ENCODE data around the gene WDR4.
"Not testable (repeated sequence)": the region's sequence is repeated elsewhere in the genome, so short reads cannot be mapped to it uniquely, and the experiment has no call there.

WDR4 gene

GRCh38 chr21:42809577-42810475 is 69.5 kb downstream of the WDR4 start:
- DNase-seq = no peak

- DNase-seq = no peak
These were observed 70.2 kb downstream of the WDR4 start for GRCh38 chr21:42809171-42809570.

- no peak for DNase-seq
These were observed 71.3 kb downstream of the WDR4 start for GRCh38 chr21:42807938-42808613.

- not testable (repeated sequence) for DNase-seq
These were observed 71.9 kb downstream of the WDR4 start for GRCh38 chr21:42807293-42807895.

GRCh38 chr21:42806509-42807140 is 72.7 kb downstream of the WDR4 start:
- DNase-seq = no peak

GRCh38 chr21:42801616-42802015 is 77.7 kb downstream of the WDR4 start:
- not testable (repeated sequence) for DNase-seq

- no peak for DNase-seq
These were observed 79.4 kb downstream of the WDR4 start for GRCh38 chr21:42799948-42800347.

GRCh38 chr21:42799516-42799915 is 79.8 kb downstream of the WDR4 start:
- DNase-seq = no peak
